Retina (tissue), 1 donor: ENCODE measurements around the gene FOXO1.
A peak's percentile ranks its signal among the peaks of the same experiment; 100 is the strongest.

Experiments
- DNase-seq: peaks from one replicate; pipeline ENCODE4 v3.0.0-alpha.2; 2016

FOXO1 gene

DNA sequence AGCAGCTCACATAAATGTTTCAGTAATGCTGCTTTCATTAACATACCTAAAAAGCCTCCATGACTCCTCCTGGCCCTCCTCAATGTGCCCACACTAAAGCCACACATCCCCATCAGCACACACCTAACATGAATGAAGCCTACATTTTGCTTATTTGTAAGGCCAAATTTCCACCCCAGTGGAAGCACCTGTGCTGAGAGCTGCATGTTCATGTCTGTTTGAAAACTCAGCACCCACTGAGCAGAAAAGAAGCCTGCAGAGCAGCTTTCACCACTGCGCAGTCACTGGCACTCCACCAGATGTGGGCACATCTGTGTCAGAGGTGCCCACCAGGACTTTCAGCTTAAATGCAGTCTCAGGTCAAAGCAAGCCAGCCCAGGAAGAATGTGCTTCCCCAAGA is 93.5 kb downstream of the FOXO1 start:
- no peak for DNase-seq

DNA sequence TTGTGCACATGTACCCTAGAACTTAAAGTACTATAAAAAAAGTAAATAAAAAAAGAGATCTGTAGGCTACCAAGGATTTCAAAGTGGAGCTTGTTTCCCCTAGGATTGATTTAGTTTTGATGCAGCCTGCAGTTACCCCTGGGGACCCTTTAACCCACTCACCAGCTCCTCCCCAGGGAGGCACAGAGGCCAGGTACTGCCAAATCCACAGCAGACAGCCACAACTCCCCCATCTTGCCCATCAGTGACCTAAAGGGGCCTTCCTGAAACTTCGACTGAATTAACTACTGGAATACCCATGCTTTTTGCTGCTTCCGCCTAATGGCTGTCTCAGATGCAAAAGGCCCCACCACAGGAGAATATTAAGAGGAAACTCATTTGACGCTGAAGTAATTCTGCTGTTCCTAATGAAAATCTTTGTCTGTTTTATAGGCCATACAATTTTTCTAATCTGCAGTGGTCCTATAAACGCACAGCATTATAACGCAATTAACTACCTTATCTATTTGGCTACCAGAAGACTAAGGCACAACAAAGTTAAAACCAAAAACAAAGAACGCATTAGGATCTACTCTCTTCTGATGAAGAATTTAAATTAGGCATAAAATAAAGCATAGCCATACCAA is 95.0 kb downstream of the FOXO1 start:
- DNase-seq = no peak

GRCh38 chr13:40570930-40571329 is 95.5 kb downstream of the FOXO1 start:
- DNase-seq = no peak

DNA sequence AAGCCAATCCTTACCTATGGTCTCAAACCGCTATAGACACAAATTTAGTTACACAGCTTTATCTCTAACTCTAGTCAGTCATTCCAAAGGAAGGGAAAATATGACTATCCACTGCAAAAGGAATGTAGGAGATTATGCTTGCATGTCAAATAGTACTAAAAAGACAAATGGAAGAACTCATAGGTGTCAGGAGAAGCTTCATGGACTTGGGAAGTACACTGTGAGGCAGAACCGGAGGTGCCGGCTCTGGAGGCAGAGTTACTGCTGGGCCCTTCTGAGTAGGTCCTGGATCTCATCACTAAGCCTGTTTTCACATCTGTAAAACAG is 97.5 kb downstream of the FOXO1 start:
- DNase-seq = no peak

GRCh38 chr13:40568246-40569023 is 98.0 kb downstream of the FOXO1 start:
- no peak for DNase-seq

GRCh38 chr13:40566811-40567210 is 99.6 kb downstream of the FOXO1 start:
- no peak for DNase-seq

DNA sequence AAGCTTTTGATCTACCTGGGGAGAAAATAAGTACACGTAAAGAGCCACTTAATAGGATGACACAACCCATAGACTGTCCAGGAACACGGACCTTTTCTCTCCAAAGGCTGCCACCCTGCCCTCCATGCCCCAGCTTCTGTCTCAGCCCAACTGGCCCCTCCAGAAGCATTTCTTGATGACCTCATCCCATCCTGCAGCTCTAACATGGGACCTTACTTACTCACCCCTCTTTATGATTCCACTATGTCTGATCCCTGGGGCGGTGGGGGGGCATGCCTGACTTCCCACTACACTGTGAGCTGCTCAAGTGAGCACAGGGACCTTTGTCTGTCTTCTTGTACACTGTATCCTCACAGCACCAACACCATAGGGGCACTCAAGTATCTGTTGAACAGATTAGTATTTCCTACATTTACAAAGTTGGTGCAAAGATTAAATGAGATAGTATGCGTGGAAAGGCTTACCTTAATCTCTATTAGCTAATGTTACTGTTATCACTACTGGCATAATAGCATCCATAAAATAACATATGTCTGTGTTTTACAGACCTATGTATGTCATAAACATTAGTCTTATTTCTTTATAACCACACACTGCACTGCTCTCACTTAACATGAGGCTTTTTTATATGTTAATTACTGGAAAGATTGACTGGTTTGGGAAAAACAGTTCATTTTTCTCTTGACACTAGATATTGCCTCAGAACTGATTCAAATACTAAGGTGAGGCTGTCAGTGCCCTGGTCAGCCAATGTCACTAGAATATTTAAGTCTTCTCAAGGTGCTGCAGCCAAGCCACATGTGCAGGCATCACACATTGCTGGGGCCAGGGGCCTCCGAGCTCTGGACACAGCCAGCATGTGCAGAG is 100.9 kb downstream of the FOXO1 start:
- DNase-seq = no peak

DNA sequence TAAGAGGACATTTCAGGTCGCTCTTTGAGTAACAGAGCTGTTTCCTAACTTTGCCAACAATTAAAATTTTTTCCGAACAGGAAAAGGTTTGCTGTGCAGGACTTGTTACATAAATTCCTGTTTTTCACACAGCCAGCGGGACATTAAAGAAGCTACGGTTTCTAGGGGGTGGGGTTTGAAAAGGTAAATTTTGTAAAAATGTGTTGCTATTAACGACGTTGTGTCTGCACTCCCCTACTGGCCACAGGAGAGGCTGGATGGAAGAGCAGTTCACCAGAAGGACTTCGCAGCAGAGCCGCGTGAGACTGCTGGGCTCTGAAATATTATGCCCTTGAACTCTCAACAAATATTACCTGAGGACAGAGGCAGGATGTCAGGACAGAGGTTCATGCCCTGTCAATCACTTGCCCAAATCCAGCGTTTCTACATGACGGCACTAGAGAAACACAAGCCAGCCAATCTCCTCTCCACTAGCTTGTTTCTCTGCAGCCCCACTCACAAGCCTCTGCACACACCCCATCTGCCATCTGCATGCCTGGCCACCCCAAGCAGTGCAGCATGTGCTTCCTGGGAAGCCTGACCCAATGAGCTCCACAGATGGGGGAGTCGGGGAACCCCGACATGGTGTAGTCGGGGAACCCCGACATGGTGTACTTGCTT is 102.0 kb downstream of the FOXO1 start:
- DNase-seq = peak; percentile 46

DNA sequence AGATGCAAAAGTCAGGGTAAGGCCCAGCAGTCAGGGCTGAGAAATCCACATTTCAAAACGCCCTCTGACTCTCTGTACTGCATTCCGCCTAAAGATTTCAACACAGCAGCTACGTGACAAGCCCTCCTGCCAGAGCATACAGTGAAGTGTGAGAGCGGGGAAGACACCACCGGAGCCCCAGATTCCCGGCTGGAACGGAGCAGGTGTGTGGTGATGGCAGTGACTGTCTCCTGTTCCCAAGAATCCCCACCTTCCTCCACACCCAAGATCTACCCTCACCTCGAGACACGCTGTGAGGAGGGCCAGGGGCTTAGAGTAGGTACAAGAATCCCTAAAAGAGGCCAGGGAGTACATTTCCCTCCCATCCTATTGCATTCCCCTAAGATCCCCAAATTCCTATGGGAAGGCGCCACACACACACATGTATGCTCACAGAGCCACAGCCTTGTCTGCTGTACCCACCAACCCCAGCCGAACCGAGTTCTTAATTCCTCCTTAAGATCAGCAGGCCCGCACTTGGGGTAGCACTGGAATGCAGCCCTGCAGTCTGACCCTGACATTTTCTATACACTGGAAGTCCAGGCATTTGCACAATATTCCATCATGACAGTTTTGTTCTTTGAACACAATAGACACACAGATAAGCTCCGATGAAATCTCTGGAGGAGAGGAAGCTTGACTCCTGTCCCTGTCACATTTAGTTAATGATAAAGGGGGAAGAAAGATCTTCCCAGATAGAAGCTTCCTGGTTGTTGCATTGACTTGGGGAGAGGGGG is 102.9 kb downstream of the FOXO1 start:
- DNase-seq = peak; percentile 61

DNA sequence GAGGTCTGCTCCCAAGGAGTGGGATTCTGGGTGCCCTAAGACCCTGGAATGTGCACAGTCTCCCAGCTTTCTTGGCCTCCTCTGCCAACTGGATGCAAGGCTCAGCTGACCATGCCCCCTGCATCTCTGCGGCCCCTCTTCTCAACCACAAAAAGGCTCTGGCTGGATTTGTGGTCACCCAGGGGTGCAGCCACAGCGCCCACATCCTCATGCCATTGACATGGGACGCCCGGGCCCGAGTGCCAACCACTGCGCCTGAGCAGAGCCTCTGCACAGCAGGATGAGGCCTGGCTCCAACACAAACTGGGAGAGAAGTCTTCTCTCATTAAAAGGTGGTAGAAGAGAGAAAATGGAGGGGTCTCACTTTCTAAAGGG is 103.5 kb downstream of the FOXO1 start:
- no peak for DNase-seq

DNA sequence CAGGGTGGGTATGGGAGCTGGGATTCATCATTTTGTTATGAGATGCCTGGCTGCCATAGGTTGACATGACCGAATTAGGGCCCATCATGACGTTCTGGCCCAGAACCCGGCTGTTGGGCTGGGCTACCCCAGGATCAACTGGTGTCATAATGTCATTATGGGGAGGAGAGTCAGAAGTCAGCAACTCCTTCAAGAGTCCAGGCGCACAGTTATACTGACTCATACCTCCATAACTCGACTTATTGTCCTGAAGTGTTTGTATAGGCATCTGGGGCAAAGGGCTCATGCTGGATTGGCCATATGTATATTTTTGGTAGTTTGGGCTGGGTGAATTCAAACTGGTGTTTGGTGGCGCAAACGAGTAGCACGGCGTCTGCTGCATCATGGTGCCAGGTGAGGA is 106.5 kb downstream of the FOXO1 start:
- no peak for DNase-seq

GRCh38 chr13:40558656-40559055 is 107.8 kb downstream of the FOXO1 start:
- no peak for DNase-seq

DNA sequence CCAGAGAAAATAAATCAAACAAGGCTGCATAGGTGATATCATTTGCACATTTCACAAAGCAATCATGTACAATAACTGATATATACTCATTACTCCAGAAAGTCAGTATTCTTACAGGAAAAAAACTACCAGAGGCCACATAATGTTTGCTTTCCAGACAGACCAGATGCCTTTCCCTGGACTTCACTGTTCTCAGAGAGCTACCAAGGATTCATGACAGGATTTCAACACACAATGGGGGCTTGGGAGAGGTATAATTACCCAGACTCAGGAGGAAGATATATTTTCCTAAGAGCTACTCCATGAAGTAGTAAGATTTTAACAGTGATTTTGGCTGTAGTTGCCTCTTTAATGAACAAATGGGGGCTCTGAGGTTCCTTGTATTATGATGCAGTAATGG is 110.0 kb downstream of the FOXO1 start:
- no peak for DNase-seq

- DNase-seq = no peak
Measured at GRCh38 chr13:40553356-40553755, 113.1 kb downstream of the FOXO1 start.

DNA sequence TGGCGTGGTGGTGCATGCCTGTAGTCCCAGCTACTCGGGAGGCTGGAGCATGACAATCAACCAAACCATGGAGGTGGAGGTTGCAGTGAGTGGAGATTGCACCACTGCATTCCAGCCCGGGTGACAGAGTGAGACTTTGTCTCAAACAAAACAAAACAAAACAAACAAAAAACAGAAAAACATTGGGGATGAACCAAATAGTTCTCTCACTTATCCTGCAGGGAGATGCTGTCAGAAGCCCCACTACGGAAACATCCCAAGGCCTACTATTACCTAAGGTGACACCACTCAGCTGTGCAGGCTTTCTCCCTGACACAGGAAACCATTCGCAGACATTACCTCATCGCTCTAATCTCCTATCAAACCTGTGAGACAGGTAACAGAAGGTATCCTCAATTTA is 113.5 kb downstream of the FOXO1 start:
- no peak for DNase-seq

GRCh38 chr13:40550130-40550529 is 116.3 kb downstream of the FOXO1 start:
- DNase-seq = no peak

DNA sequence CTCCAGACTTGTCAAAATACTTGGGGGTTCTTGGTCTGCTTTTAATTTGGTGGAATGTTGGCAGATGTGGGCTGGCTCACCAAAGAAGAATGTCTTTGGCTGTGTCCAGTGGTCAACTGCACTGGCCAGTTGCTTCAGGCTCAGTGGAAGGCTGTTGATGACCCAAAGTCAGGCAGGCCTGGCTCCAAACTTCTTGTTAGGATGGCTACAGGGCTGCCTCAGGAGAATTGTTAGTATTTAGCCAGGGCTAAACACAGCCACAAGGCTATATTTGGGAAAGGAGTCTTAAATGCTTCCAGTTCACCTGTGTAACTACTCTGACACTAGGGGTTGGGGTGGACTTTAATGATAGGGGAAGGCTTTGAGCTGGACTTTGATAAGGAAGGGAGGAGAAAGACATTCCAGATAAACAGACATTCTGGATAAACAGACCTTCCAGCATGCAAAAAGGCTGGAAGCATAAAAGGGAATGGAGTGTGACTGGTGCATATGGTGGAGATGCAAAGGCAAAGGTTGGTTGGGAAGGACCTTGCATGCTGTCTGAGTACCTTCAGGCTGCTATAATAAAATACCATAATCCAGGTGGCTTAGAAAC is 116.8 kb downstream of the FOXO1 start:
- no peak for DNase-seq

- DNase-seq = no peak
Measured at GRCh38 chr13:40547591-40548315, 118.7 kb downstream of the FOXO1 start.

GRCh38 chr13:40546047-40546446 is 120.4 kb downstream of the FOXO1 start:
- no peak for DNase-seq

DNA sequence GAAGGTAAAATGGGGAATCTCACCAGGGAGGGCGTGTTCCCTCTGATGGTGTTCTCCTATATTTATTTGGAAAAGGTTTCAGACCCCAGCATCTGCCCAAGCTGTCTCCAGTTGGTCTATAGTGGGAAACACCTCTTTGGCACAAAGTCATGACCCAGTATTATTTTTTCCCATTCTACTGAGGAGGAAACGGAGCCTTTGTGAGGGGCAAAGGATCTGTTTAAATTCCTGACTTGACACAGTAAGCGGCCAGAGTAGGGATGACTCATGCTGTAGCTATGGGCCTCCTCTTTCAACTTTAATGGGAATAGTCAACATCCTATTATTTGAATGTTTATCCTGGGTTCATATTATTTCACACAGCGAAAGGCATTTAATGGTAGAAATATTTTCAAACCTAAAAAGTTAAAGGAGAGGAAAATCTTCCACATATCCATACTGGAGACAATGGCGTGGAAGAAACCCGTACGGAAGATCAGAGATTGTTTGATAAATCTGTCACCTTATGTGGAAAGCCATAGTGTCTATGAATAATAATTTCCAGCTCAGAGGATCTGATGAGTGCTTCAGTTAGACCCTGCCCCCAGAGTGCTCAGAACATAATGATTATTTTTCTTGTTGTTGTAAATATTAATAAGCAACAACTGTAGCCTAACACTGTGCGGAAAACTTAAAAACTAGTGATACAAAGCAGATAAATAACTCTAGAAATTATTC is 126.0 kb downstream of the FOXO1 start:
- DNase-seq = no peak
